Measurements from ENCODE around the gene CLEC4M. TPM values are rescaled to one million over a fixed set of nuclear protein-coding genes. Genes with fewer than 3 reads are reported as not detected.
"Not testable (repeated sequence)": the region's sequence is repeated elsewhere in the genome, so short reads cannot be mapped to it uniquely, and the experiment has no call there.

The CLEC4M gene
- total RNA-seq, 1 donor from 2014 or later: not detected

DNA sequence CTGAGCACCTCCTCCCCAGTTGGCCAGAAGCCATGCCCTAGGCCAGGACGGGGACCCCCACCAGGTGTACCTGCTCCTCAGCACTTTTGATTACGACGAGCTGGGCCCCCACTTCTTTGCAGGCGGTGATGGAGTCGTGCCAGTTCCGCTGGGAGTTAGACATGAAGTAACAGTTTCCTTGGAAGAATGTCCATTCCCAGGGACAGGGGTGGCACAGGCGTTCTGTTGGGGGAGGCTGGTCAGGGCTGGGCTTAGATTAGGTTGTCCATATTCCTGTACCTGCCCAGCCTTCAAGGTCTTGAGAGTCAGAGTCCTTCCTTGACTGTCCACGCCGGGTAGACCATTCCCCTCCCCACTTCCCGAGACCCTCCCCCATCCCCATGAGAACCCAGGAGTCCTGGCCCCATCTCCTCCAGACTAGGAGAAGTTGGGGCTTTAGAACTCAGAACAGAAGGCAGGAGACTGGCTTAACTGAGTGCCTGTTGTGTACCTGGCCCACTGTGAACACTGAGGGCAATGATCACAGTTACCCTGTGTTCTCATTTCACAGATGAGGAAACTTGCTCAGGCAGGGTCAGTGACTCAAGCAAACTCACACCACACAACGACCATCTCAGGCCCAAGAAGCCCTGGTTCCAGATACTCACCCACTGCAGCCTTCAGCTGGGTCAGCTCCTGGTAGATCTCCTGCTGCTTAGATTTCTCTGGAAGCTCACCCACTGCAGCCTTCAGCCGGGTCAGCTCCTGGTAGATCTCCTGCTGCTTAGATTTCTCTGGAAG is 18.0 kb upstream of the CLEC4M start:
- H3K9me3 Mint-ChIP-seq: peaks cover 13% of the 10 kb centered on the region
- no peak overlapping the region for H3K27ac Mint-ChIP-seq
- H3K4me1 Mint-ChIP-seq (ENCODE audit: low read depth): no peaks in the 10 kb centered on the region
- DNase-seq (ENCODE audit: low spot score): no peak
- peaks cover 6% of the 10 kb centered on the region for H3K27me3 Mint-ChIP-seq (ENCODE audit: insufficient read depth)
- intact Hi-C loops (cut with micrococcal nuclease): no loop called here
- no peak overlapping the region for H3K4me3 Mint-ChIP-seq
- H3K36me3 Mint-ChIP-seq (ENCODE audit: low read depth): no peaks in the 10 kb centered on the region

DNA sequence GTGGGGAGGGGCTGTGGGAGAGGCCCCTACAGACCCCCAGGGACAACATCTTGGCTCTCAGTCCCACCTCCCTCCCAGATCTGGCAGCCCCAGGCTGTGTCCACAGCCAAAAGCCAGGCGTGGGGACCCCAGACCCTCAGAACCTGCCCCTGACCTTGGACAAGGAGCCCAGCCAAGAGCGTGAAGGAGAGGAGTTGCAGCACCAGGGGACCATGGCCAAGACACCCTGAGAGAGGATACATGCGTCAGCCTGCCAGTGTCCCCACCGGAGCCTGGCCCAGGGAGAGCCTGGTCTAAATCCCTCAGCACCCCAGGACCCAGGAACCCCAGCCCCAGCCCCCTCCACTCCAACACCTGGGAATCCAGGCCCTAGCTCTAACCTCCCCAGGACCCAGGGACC is 16.7 kb upstream of the CLEC4M start:
- H3K36me3 Mint-ChIP-seq (ENCODE audit: low read depth); H3K27ac Mint-ChIP-seq; intact Hi-C loops (cut with micrococcal nuclease); H3K4me3 Mint-ChIP-seq; DNase-seq (ENCODE audit: low spot score); H3K27me3 Mint-ChIP-seq (ENCODE audit: insufficient read depth); H3K4me1 Mint-ChIP-seq (ENCODE audit: low read depth): not testable (repeated sequence)
- peaks cover 26% of the 10 kb centered on the region for H3K9me3 Mint-ChIP-seq

DNA sequence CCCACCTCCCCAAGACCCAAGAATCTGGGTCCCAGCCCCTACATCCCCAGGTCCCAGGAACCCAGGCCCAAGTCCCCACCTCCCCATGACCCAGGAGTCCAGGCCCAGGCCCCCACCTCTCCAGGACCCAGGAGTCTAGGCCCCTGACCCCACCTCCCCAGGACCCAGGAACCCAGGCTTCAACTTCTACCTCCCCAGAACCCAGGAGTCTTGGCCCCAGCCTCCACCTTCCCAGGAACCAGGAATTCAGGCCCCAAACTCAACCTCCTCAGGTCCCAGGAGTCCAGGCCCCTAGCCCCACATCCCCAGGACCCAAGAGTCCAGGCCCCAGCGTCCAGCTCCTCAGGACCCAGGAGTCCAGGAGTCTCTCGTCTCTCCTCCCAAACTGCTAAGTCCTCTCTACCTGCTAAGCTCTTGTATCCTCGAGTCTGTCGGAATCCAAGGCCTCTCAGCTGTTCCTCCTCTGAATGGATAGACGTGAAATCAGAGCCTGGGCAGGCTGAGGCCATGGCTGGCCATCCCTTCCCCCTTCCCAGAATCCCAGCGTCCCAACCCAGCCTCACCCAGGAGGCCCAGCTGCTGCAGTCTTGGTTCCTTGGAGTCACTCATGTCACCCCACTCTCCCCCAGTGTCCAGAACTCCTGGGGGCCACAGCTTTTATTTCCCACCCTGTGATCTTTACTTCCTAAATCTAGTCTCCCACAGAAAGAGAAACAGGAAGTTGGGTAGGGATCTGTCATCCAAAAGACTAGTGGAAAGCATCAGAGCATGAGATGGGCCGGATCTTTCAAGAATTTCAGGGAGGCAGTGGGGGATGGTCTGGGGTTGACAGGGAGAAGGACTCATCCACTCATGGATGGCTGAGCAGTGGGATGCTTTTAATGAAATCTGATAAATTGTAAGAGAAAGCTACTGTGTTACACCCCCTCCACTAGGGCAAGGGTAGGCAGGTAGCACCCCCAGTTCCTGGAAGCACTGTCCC is 15.8 kb upstream of the CLEC4M start, which contains the start of gene CD209:
Gene CD209 (minus strand): TSS at position 632 of the 982 bp plus-strand sequence. CDS start 23 bp downstream, at position 609.
- H3K27ac Mint-ChIP-seq: no peak within 1 kb of the TSS
- intact Hi-C loops (cut with micrococcal nuclease): no loop called here

DNA sequence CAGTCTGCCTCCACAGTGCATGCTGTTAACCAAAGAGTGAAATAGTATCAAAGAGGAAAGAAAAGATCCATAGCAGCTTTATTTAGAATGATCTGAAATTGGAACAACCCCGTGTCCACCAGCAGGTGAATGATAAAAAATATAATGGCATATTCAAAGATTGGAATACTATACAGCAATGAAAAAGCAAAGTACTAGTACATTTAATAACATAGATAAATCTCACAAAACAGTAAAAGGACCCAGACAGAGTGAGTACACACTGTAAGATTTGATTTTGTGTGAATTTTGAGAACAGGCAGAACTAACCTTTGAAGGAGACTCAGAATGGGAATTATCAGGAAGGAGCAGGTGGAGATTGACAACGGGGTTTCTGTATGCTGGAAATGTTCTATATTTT is 14.9 kb upstream of the CLEC4M start:
- peaks cover 5% of the 10 kb centered on the region for H3K27me3 Mint-ChIP-seq (ENCODE audit: insufficient read depth)
- intact Hi-C loops (cut with micrococcal nuclease): no loop called here

More for the DNA sequence above, 15.8 kb upstream of the CLEC4M start, which contains the start of gene CD209:
- H3K27me3 Mint-ChIP-seq (ENCODE audit: insufficient read depth): peaks cover 5% of the 10 kb centered on the region
- no peak within 1 kb of the TSS for H3K4me3 Mint-ChIP-seq
- peaks cover 9% of the 10 kb centered on the region for H3K4me1 Mint-ChIP-seq (ENCODE audit: low read depth)
- H3K9me3 Mint-ChIP-seq: peaks cover 30% of the 10 kb centered on the region
- DNase-seq (ENCODE audit: low spot score): no peak
- no peaks in the 10 kb centered on the region for H3K36me3 Mint-ChIP-seq (ENCODE audit: low read depth)

DNA sequence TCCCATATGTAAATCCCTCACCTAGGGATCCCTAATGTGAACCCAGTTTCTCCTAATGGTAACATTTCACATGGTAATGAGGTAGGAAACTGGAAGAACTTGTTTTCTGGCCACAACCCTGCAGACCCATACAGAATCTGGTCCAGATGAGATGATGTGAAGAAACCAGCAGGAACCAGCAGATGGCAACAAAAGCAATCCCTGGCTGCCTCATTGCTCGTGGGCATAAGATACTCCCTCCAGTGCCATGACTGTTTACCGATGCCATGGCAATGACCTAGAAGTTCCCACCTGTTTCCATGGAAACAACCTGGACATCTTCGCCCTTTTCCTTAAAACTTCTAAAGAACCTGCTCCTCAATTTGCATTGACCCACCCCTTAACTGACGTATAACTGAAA is 14.3 kb upstream of the CLEC4M start:
- Mint-ChIP-seq H3K27ac (no peak overlapping the region), H3K4me1 (ENCODE audit: low read depth) (peaks cover 9% of the 10 kb centered on the region), H3K36me3 (ENCODE audit: low read depth) (no peaks in the 10 kb centered on the region), H3K27me3 (ENCODE audit: insufficient read depth) (peaks cover 5% of the 10 kb centered on the region), H3K9me3 (peaks cover 39% of the 10 kb centered on the region), H3K4me3 (no peak overlapping the region)
- no peak for DNase-seq (ENCODE audit: low spot score)
- intact Hi-C loops (cut with micrococcal nuclease): no loop called here

More for the DNA sequence above, 14.9 kb upstream of the CLEC4M start:
- peaks cover 9% of the 10 kb centered on the region for H3K4me1 Mint-ChIP-seq (ENCODE audit: low read depth)
- DNase-seq (ENCODE audit: low spot score): no peak
- no peak overlapping the region for H3K4me3 Mint-ChIP-seq
- no peak overlapping the region for H3K27ac Mint-ChIP-seq
- no peaks in the 10 kb centered on the region for H3K36me3 Mint-ChIP-seq (ENCODE audit: low read depth)
- H3K9me3 Mint-ChIP-seq: peaks cover 36% of the 10 kb centered on the region

DNA sequence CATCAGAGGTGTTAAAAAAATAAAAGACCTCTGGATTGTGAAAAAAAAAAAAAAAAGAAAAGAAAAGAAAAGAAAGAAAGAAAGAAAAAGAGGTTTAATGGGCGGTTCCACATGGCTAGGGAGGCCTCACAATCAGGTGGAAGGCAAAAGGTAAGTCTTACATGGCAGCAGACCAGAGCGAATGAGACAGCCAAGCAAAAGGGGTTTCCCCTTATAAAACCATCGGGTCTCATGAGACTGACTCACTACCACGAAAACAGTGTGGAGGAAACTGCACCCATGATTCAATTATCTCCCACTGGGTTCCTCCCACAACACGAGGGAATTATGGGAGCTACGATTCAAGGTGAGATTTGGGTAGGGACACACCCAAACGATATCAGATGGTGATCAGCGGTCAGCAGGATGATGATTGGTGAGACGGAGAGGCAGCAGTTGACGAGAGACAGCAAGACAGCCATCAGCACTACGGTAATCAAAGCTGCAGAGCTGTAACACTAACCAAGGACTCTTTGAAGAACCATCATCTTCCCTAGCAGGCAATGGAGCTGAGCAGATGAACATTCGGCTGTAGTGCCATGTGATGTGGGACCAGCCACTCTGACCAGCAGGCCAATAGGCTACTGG is 11.8 kb upstream of the CLEC4M start:
- intact Hi-C loops (cut with micrococcal nuclease): loop anchor here (1.0 kb wide), 1 partner anchor 21 kb away; no protein-coding TSS in a partner anchor
- H3K4me3 Mint-ChIP-seq: no peak overlapping the region
- no peak overlapping the region for H3K27ac Mint-ChIP-seq
- H3K4me1 Mint-ChIP-seq (ENCODE audit: low read depth): peaks cover 9% of the 10 kb centered on the region
- H3K27me3 Mint-ChIP-seq (ENCODE audit: insufficient read depth): peaks cover 12% of the 10 kb centered on the region
- DNase-seq (ENCODE audit: low spot score): no peak
- peaks cover 53% of the 10 kb centered on the region for H3K9me3 Mint-ChIP-seq
- no peaks in the 10 kb centered on the region for H3K36me3 Mint-ChIP-seq (ENCODE audit: low read depth)

DNA sequence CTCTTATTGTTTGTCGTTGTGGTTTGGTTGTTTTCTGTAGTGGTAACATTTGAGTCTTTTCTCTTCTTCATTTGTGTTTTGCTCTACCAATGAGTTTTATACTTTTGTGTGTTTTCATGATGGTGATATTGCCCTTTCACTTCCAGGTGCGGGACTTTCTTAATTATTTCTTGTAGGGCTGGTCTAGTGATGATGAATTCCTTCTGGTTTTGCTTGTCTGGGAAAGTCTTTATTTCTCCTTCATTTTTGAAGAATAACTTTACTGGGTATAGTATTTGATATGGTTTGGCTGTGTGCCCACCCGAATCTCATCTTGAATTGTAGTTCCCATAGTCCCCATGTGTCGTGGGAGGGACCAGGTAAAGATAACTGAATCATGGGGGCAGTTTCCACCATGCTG is 6.8 kb upstream of the CLEC4M start:
- H3K36me3 Mint-ChIP-seq (ENCODE audit: low read depth): no peaks in the 10 kb centered on the region
- H3K27ac Mint-ChIP-seq: no peak overlapping the region
- DNase-seq (ENCODE audit: low spot score): no peak
- intact Hi-C loops (cut with micrococcal nuclease): no loop called here
- H3K27me3 Mint-ChIP-seq (ENCODE audit: insufficient read depth): peaks cover 6% of the 10 kb centered on the region
- H3K9me3 Mint-ChIP-seq: peaks cover 57% of the 10 kb centered on the region
- H3K4me3 Mint-ChIP-seq: no peak overlapping the region
- no peaks in the 10 kb centered on the region for H3K4me1 Mint-ChIP-seq (ENCODE audit: low read depth)

DNA sequence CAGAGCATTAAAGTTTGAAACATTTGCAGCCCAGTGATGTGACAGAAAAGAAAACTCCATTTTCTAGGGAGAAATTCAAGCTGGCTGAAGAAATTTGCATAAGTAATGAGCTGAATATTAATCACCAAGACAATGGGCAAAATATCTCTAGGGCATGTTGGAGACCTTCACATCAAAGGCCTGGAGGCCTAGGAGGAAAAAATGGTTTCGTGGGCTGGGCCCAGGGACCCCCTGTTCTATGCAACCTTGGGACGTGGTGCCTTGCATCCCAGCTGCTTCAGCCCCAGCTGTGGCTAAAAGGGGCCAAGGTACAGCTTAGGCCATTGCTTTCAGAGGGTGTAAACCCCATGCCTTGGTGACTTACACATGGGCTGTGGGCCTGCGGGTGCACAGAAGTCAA is 5.7 kb upstream of the CLEC4M start:
- no peak for DNase-seq (ENCODE audit: low spot score)
- H3K27ac Mint-ChIP-seq: no peak overlapping the region
- H3K4me3 Mint-ChIP-seq: no peak overlapping the region
- peaks cover 55% of the 10 kb centered on the region for H3K9me3 Mint-ChIP-seq
- H3K36me3 Mint-ChIP-seq (ENCODE audit: low read depth): no peaks in the 10 kb centered on the region
- no peaks in the 10 kb centered on the region for H3K4me1 Mint-ChIP-seq (ENCODE audit: low read depth)
- intact Hi-C loops (cut with micrococcal nuclease): no loop called here
- H3K27me3 Mint-ChIP-seq (ENCODE audit: insufficient read depth): peaks cover 6% of the 10 kb centered on the region

DNA sequence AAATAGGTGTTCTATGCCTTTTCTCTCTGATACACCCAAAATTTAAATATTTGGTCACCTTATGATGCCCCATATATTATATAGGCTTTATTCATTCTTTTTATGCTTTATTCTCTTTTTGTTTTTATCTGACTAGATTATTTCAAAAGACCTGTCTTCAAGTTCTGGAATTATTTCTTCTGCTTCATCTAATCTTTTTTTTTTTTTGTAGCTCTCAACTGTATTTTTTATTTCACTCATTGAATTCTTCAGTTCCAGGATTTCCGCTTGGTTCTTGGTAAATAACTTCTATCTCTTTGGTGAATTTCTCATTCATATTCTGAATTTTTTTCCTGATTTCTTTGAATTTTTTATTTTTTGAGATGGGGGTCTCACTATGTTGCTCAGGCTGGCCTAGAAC is 3.9 kb upstream of the CLEC4M start:
- Mint-ChIP-seq H3K4me1 (ENCODE audit: low read depth) (no peaks in the 10 kb centered on the region), H3K27ac (no peak overlapping the region), H3K27me3 (ENCODE audit: insufficient read depth) (peaks cover 7% of the 10 kb centered on the region), H3K36me3 (ENCODE audit: low read depth) (no peaks in the 10 kb centered on the region), H3K4me3 (no peak overlapping the region), H3K9me3 (peaks cover 51% of the 10 kb centered on the region)
- DNase-seq (ENCODE audit: low spot score): no peak
- intact Hi-C loops (cut with micrococcal nuclease): no loop called here

DNA sequence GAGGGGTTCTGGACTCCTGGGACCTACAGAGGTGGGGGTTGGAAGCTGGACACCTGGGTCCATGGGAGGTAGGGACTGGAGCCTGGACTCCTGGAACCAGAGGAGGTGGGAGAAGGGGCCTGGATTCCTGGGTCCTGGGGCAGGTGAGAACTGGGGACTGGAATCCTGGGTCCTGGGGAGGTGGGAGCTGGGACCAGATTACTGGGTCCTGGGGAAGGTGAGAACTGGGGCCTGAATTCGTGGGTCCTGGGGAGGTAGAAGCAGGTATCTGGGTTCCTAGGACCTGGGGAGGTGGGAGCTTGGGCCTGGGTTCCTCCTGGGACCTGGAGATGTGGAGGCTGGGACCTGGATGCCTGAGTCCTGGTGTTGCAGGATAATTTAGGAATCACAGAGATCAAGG is 653 bp downstream of the CLEC4M start:
- H3K27me3 Mint-ChIP-seq (ENCODE audit: insufficient read depth): peaks cover 10% of the 10 kb centered on the region
- DNase-seq (ENCODE audit: low spot score): no peak
- H3K9me3 Mint-ChIP-seq: peaks cover 20% of the 10 kb centered on the region
- H3K36me3 Mint-ChIP-seq (ENCODE audit: low read depth): no peaks in the 10 kb centered on the region
- intact Hi-C loops (cut with micrococcal nuclease): no loop called here
- no peak overlapping the region for H3K4me3 Mint-ChIP-seq
- H3K27ac Mint-ChIP-seq: no peak overlapping the region
- no peaks in the 10 kb centered on the region for H3K4me1 Mint-ChIP-seq (ENCODE audit: low read depth)

DNA sequence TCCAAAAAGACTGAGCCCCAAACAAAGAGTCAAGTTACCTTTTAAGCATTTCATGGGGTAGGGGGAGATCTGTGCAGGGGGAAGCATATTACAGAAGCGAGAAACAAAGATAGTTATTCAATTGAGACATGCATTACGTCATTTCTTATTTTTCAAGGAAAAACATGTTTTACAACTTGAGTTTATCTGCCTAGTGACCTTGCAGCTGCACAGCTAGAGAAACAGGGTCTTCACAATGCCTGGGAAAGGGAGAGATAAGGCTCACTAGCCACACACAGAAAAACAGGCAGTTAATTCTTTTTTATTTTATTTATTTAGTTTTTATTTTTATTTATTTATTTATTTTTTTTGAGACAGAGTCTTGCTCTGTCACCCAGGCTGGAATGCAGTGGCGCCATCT is 1.1 kb downstream of the CLEC4M start:
- H3K4me3 Mint-ChIP-seq; DNase-seq (ENCODE audit: low spot score); H3K27ac Mint-ChIP-seq; H3K27me3 Mint-ChIP-seq (ENCODE audit: insufficient read depth); intact Hi-C loops (cut with micrococcal nuclease); H3K4me1 Mint-ChIP-seq (ENCODE audit: low read depth); H3K36me3 Mint-ChIP-seq (ENCODE audit: low read depth): not testable (repeated sequence)
- peaks cover 16% of the 10 kb centered on the region for H3K9me3 Mint-ChIP-seq

DNA sequence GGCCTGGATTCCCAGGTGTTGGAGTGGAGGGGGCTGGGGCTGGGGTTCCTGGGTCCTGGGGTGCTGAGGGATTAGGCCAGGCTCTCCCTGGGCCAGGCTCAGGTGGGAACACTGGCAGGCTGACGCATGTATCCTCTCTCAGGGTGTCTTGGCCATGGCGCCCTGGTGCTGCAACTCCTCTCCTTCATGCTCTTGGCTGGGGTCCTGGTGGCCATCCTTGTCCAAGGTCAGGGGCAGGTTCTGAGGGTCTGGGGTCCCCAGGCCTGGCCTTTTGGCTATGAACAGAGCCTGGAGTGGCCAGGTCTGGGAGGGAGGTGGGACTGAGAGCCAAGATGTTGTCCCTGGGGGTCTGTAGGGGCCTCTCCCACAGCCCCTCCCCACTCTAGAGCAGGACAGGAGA is 2.0 kb downstream of the CLEC4M start:
- H3K9me3 Mint-ChIP-seq; H3K27ac Mint-ChIP-seq; H3K36me3 Mint-ChIP-seq (ENCODE audit: low read depth); DNase-seq (ENCODE audit: low spot score); H3K4me3 Mint-ChIP-seq; intact Hi-C loops (cut with micrococcal nuclease); H3K4me1 Mint-ChIP-seq (ENCODE audit: low read depth): not testable (repeated sequence)
- H3K27me3 Mint-ChIP-seq (ENCODE audit: insufficient read depth): peaks cover 11% of the 10 kb centered on the region
